GM19193 (cell line): ENCODE data around the gene PCED1B.

Experiments used
- POLR2A ChIP-seq: IDR thresholded peaks from 4 replicates; pipeline ENCODE4 v1.6.1; 2011; ENCODE audit not compliant: insufficient read depth, insufficient read length; ENCODE audit errors: extremely low read depth

Gene PCED1B

GRCh38 chr12:47160316-47161244 is 81.2 kb downstream of the PCED1B start:
- TF ChIP-seq POLR2A: no peak

GRCh38 chr12:47164116-47164515 is 84.7 kb downstream of the PCED1B start:
- TF ChIP-seq POLR2A: no peak

GRCh38 chr12:47164724-47165439 is 85.5 kb downstream of the PCED1B start:
- TF ChIP-seq POLR2A: no peak

- no peak for TF ChIP-seq POLR2A
These were observed 86.5 kb downstream of the PCED1B start for GRCh38 chr12:47165934-47166333.

GRCh38 chr12:47166365-47166764 is 86.9 kb downstream of the PCED1B start:
- TF ChIP-seq POLR2A: no peak

- TF ChIP-seq POLR2A: no peak
These were observed 98.6 kb downstream of the PCED1B start for GRCh38 chr12:47178014-47178413.

GRCh38 chr12:47184229-47184628 is 104.8 kb downstream of the PCED1B start:
- no peak for TF ChIP-seq POLR2A

GRCh38 chr12:47184813-47185212 is 105.4 kb downstream of the PCED1B start:
- TF ChIP-seq POLR2A: no peak

- no peak for TF ChIP-seq POLR2A
These were observed 106.8 kb downstream of the PCED1B start for GRCh38 chr12:47186246-47186645.

- no peak for TF ChIP-seq POLR2A
These were observed 109.4 kb downstream of the PCED1B start for GRCh38 chr12:47188576-47189441.

- TF ChIP-seq POLR2A: no peak
These were observed 110.3 kb downstream of the PCED1B start for GRCh38 chr12:47189728-47190127.

GRCh38 chr12:47190271-47190750 is 110.9 kb downstream of the PCED1B start:
- TF ChIP-seq POLR2A: no peak

GRCh38 chr12:47190905-47191304 is 111.5 kb downstream of the PCED1B start:
- TF ChIP-seq POLR2A: no peak

GRCh38 chr12:47192051-47192450 is 112.6 kb downstream of the PCED1B start:
- no peak for TF ChIP-seq POLR2A

- no peak for TF ChIP-seq POLR2A
These were observed 113.6 kb downstream of the PCED1B start for GRCh38 chr12:47193066-47193465.
